GM10847 (cell line): ENCODE data around the gene ABI3BP.

Experiments used
- POLR2A ChIP-seq: IDR thresholded peaks from 2 replicates; pipeline ENCODE4 v1.6.1; 2011; ENCODE audit not compliant: insufficient read length; ENCODE audit errors: extremely low read depth

Gene ABI3BP

GRCh38 chr3:100852840-100853239, 140.4 kb downstream of the ABI3BP start:
- no peak for TF ChIP-seq POLR2A

GRCh38 chr3:100850701-100851100, 142.5 kb downstream of the ABI3BP start:
- no peak for TF ChIP-seq POLR2A

- TF ChIP-seq POLR2A: no peak
These were observed 143.1 kb downstream of the ABI3BP start for GRCh38 chr3:100850156-100850555.

- TF ChIP-seq POLR2A: no peak
These were observed 148.9 kb downstream of the ABI3BP start for GRCh38 chr3:100844063-100844936.

GRCh38 chr3:100838157-100838556, 155.1 kb downstream of the ABI3BP start:
- no peak for TF ChIP-seq POLR2A

- no peak for TF ChIP-seq POLR2A
These were observed 156.6 kb downstream of the ABI3BP start for GRCh38 chr3:100836661-100837060.

- TF ChIP-seq POLR2A: no peak
These were observed 158.9 kb downstream of the ABI3BP start for GRCh38 chr3:100834332-100834731.

- TF ChIP-seq POLR2A: no peak
These were observed 159.7 kb downstream of the ABI3BP start for GRCh38 chr3:100833483-100833882.

GRCh38 chr3:100831629-100832028, 161.6 kb downstream of the ABI3BP start:
- no peak for TF ChIP-seq POLR2A

GRCh38 chr3:100830931-100831330, 162.3 kb downstream of the ABI3BP start:
- TF ChIP-seq POLR2A: no peak

GRCh38 chr3:100825574-100825973, 167.6 kb downstream of the ABI3BP start:
- no peak for TF ChIP-seq POLR2A

GRCh38 chr3:100815583-100815982, 177.6 kb downstream of the ABI3BP start:
- TF ChIP-seq POLR2A: no peak

GRCh38 chr3:100813828-100814227, 179.4 kb downstream of the ABI3BP start:
- no peak for TF ChIP-seq POLR2A

- no peak for TF ChIP-seq POLR2A
These were observed 181.3 kb downstream of the ABI3BP start for GRCh38 chr3:100811779-100812507.

GRCh38 chr3:100810671-100811070, 182.6 kb downstream of the ABI3BP start:
- TF ChIP-seq POLR2A: no peak

GRCh38 chr3:100804631-100805030, 188.6 kb downstream of the ABI3BP start:
- TF ChIP-seq POLR2A: no peak
